M059J (cell line): Measurements from ENCODE around the gene CREM. TPM values are rescaled to one million over a fixed set of nuclear protein-coding genes. Genes with fewer than 3 reads are reported as not detected.

Source experiments
- total RNA-seq: library from RNA; depleted of rRNA; stranded (reverse); fragments of >200 nt; shearing (Covaris generic); gene quantifications from 2 replicates; pipeline ENCODE4 v1.2.3, GENCODE V29; 2014; rRNA removed

CREM gene
- total RNA-seq, 1 experiment from 2014 or later = 35.2 TPM

Other genes with a start within 250 kb of the CREM start
- 15.2 and 22.4 TPM in 2 replicates for gene CUL2, start 36.5 kb upstream of the CREM start, total RNA-seq
- 19.2 and 20.8 TPM in 2 replicates for gene CCNY, start 209.7 kb downstream of the CREM start, total RNA-seq